GM19438 (cell line): Measurements from ENCODE around the gene NQO2.
"Not testable (repeated sequence)": the region's sequence is repeated elsewhere in the genome, so short reads cannot be mapped to it uniquely, and the experiment has no call there.

Source experiments
- ATAC-seq: cut with Tn5 transposase; IDR thresholded peaks from one replicate; pipeline ENCODE4 v1.9.1; 2021; ENCODE audit warnings: low read depth; ENCODE audit not compliant: unreplicated experiment

Gene NQO2

DNA sequence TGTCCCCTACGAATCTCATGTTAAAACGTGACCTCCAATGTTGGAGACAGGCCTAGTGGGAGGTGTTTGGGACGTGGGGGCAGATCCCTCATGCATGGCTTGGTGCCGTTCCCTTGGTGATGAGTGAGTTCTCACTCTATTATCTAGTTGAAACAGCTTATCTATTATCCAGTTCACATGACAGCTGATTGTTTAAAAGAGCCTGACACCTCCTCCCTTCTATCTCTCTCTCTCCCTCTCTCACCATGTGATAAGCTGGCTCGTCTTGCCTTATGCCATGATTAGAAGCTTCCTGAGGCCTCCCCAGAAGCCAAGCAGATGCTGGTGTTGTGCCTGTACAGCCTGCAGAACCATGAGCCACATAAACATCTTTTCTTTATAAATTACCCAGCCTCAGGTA is 35.7 kb downstream of the NQO2 start:
- ATAC-seq, result no peak

DNA sequence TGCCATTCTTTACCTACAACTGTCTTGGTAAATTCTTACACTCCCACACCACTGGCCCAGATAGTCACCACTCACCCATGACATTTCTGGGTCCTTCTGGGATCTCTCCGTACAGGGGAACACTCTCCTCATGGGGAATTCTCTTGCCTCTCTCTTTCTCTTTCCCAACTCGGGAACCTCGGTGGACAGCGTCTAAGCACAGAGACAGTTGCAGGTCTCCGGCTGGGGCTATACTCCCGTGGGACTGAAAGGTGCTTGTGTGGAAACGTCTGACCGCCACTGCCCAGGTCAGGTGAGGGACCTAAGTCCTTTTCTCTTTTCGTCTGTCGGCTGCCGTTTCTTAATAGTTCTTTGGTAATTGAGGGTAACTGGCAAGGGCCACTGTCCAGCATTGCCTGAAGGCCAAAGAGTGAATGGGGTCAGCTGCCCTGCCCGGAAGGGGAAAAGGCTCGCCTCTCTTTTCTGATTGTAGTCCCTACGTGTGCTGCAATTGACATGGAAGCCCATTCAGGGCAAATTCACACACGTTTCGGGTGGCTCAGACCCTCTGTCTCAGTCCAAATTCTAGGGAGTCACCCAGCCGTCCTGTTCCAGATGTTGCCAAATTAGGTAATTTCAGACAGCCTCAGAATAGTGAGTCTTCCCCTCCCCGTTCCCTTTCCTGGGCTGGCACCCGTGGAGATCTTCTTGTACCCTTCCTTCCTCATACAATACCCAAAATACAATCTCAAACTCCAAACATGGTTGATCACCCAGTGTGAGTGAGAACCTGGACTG is 37.4 kb downstream of the NQO2 start:
- ATAC-seq, result no peak

DNA sequence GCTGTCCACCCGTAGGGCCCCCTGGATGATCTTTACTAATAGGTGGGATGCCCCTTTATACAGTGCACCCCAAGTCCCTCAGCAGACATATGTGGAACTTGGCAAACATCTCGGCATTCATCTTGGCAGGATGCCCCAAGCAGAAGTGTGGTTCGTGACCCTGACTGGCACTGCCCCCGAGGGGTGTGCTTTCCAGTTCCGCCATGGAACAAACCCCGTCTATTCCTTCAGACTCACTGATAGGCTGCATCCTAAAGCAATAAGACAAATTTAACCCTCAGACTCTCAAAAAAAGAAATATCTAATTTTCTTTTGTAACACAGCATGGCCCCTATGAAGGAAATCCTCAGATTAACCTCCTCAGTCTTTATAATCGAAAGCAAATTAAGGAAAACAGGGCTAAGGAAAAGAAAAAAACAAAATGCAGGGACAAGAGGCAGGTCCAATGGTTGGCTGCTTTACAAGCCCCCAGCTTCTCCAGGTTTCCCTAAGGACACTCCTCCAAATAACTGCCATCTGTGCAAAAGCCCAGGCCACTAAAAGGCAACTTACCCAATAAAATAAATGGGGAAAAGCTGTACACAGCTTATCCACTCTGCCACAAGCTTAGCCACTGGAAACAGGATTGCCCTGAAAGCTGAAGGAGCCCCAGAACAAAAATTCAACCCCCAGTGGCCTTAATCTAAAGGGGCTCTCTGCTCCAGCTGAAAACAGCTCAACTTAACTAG is 38.1 kb downstream of the NQO2 start:
- ATAC-seq, result no peak

DNA sequence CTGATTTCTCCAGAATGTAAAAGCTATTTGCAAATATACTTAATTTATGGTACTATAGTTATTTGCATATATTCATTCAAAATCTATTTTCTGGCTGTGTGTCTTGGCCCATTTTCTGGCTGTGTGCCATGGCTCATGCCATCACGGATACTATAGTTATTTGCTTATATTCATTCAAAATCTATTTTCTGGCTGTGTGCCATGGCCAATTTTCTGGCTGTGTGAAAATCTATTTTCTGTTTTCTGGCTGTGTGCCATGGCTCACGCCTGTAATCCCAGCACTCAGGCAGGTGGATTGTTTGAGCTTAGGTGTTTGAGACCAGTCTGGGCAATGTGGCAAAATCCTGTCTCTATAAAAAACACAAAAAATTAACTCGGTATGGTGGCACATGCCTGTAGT is 39.7 kb downstream of the NQO2 start:
- no peak for ATAC-seq

DNA sequence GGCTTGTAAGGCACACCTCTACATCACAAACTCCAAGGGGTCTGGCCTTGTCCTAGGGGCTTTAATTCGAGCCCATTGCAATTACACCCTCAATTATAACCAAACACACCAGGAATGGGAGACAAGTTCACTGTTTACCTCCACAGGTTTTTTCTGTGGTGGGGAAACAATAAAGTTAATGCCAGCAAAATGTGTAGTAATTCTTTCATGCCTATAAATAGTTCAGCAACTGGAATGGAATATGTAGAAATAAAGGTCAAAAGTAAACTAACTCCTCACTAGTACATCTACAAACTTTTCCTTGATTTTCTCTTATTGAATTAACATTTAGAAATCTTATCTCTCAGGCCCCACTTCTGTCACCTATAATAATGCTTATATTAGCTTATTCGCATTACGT is 41.5 kb downstream of the NQO2 start:
- no peak for ATAC-seq

DNA sequence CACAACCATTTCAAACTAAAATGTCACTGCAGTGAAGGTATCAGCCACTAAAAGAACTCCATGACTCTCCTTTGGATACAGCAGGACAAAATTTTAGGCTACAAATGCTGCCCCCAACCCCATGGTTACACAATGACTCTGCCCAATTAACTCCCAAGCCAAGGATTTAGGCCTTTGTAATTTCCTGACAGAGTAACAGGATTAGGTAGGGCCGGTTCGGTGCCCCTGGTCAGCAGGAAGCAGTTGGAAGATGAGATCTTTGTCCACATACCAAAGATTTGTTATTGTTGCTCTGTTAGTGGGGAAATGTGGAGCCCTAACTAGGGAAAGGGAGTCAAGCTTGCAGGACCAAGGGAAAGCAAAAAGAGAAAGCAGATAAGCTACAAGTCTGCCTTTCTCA is 41.9 kb downstream of the NQO2 start:
- ATAC-seq, result no peak

DNA sequence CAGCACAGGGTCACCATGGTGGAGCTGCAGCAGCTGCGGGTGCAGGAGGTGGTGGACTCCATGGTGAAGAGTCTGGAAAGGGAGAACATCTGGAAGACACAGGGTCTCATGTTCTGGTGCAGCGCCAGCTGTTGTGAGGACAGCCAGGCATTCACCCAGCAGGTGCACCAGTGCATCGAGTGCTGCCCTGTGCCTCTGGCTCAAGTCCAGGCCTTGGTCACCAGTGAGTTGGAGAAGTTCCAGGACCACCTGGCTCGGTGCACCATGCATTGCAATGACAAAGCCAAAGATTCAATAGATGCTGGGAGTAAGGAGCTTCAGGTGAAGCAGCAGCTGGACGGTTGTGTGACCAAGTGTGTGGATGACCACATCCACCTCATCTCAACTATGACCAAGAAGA is 45.7 kb downstream of the NQO2 start:
- no peak for ATAC-seq

DNA sequence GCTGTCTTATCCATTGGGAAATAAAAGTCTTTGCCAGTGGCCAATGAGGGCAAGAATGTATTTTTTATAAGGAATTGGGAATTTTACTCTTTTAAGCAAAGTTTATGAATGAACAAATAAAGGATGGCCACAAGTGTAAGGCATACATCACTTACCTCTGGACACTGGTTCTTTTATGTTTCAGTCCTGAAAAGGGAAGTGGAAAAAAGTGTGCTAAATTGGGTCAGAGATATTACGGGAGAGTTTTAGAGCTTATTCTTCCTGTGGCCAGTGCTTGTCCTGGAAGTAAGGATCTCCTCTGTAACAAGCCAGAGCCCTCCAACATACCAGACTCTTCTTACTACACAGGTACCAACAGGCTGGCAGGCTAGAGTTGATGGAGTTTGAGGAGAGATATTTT is 46.1 kb downstream of the NQO2 start:
- no peak for ATAC-seq

DNA sequence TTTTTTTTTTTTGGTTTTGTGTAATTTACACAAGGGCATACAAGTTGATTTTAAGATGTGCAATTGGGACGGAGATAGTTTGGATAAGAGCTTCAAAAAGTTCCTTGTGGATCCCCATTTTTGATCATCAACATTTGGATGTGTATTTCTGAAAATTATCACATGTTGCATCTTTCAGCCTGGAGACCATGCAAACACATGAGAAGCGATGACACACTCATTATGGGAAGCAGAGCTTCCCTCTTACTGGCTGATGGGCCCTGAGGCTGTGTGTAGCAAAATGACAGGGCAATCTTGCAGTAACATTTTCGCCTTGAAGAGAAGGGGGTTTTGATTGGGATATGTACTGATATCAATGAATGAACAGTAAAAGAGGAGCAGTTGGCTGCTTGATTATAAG is 46.6 kb downstream of the NQO2 start:
- no peak for ATAC-seq

DNA sequence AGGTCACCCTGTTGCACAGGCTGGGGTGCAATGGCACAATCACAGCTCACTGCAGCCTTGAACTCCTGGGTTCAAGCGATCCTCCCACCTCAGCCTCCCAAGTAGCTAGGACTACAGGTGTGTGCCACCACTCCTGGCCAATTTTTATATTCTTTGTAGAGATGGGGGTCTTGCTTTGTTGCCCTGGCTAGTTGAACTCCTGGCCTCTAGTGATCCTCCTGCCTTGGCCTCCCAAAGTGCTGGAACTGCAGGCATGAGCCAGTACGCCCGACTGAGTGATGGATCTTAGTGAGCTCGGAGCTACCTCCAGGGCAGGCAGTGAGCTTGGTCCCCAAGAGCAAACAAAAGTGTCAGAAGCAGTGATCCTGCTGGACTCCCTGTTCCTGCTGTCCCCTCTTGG is 48.3 kb downstream of the NQO2 start:
- not testable (repeated sequence) for ATAC-seq

DNA sequence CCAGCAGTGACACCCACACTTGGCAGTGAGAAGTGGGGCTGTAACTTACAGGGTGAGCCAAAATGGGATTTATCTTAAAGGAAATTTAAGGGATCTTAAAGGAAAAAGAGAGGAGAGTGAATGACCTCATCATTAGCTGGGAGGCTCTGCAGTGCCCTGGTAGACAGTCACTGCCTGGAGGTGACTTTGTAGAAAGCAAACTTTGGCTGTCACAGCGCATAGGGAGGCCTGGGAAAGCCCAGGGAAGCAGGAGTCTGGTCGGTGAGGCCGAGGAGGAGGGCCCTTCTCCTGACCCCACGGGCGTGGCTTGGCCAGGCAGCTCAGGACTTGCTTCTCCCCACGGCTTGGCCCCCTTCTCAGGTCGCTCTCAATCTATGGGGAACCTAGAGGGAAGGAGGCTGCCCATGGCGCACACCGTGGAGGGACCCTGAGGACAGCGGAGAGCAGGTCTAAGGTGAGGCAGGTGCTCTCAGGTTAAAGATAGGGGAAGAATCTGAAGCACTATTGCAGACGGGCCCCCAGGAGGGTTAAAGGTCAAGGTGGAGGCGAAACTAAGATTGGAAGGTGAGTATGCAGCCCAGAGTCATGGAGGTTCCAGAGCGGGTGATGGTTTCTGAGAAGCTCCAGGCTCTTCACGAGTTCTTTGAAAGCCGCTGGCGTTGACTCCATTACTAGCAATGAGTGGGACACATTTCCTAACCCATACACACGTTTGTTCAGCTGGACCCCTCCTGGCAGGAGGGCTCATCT is 53.0 kb downstream of the NQO2 start:
- ATAC-seq, result no peak

DNA sequence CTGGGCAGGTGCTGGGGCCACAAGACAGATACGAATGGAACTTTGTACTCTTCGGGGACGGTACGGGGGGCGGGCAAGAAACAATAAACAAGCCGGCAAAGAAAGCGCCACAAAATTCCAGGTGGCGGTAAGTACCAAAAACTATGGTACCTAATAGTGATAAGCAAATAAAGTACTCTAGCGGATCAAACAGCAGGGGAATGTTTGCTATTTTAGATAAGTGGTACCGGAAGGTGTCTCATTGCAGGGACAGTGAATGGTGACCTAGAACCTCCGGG is 53.5 kb downstream of the NQO2 start:
- ATAC-seq, result no peak

DNA sequence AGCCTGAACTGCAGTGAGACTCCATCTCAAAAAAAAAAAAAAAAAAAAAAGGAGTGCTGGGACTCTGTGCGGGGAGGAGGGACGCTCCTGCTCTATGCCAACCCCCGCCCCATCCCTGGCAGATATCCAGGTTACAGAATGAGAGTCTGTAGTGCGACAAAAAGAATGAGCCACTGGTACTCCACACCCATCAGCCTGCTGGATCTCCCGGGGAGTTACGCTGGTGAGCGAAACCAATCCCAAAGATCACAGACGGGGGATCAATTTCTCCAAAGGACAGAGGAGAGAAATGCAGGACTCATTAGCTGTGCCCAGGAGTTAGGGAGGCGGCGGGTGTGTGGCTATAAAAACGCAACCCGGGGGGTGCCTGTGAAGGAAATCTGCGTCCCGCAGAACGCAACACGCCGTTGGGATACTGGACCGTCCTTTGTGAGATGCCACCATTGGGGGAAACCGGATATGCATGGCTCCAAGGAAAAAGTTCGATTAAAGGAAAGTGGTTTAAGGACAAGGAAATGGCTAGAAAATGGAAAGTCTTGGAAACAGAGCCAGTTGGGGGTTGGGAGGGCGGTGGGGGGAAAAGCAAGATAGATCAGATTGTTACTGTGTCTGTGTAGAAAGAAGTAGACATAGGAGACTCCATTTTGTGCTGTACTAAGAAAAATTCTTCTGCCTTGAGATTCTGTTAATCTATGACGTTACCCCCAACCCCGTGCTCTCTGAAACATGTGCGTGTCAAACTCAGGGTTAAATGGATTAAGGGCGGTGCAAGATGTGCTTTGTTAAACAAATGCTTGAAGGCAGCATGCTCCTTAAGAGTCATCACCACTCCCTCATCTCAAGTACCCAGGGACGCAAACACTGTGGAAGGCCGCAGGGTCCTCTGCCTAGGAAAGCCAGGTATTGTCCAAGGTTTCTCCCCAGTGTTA is 54.8 kb downstream of the NQO2 start:
- not testable (repeated sequence) for ATAC-seq

DNA sequence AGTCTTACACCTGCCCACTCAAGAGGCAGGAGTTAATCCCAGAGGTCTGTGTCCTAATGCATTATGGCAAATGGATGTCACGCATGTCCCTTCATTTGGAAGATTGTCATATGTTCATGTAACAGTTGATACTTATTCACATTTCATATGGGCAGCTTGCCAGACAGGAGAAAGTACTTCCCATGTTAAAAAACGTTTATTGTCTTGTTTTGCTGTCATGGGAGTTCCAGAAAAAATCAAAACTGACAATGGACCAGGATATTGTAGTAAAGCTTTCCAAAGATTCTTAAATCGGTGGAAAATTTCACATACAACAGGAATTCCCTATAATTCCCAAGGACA is 55.4 kb downstream of the NQO2 start:
- ATAC-seq, result not testable (repeated sequence)

DNA sequence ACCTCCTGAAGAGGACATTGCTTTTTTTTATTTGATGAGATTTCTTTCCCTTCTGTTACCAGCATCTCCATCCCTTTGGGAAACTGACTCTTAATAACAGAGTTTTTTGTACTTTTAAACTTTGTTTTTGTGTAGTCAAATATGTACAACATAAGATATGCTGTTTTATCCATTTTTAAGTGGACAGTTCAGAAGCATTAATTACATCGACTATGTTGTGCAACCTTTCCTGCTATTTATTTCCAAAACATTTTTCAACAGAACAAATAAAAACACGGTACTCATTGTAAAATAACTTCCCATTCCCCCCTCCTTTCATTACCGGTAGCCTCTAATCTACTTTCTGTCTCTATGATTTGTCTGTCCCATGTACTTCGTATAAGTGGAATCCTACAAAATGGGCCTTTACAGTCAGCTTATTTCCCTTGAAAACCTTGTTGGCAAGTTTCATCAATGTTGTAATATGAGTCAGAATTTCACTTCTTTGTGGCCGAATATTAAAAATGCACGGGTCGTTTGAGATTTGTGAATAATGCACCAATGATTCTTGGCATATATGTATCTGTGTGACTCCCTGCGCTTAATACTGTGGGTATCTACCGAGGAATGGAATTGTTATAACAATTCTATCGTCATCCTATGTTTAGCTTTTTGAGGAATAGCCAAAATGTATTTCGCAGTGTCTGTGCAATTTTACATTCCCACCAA is 57.5 kb downstream of the NQO2 start:
- ATAC-seq, result no peak

DNA sequence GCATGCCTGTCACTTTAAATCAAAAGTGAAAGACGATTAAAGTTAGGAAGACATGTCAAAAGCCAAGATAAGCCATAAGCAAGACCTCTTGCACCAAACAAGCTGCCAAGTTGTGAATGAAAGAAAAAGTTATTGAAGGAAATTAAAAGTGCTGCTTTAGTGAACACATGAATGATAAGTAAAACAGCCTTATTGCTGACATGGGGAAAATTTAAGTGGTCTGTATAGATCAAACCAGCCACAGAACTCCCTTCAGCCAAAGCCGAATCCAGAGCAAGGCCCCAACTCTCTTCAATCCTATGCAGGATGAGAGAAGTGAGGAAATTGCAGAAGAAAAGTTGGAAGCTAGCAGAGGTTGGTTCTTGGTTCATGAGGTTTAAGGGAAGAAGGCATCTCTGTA is 59.3 kb downstream of the NQO2 start:
- ATAC-seq, result no peak

DNA sequence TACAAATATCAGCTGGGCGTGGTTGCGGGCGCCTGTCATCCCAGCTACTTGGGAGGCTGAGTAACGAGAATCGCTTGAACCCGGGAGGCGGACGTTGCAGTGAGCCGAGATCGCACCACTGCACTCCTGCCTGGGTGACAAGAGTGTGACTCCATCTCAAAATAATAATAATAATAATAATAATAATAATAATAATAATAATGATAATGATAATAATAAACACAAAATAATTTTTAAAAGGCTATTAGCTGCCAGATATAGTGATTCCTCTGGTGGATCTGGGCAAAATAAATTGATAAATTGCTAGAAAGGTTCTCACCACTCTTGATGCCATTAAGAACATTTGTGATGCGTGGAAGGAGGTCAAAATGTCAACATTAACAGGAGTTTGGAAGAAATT is 60.4 kb downstream of the NQO2 start:
- ATAC-seq, result not testable (repeated sequence)

DNA sequence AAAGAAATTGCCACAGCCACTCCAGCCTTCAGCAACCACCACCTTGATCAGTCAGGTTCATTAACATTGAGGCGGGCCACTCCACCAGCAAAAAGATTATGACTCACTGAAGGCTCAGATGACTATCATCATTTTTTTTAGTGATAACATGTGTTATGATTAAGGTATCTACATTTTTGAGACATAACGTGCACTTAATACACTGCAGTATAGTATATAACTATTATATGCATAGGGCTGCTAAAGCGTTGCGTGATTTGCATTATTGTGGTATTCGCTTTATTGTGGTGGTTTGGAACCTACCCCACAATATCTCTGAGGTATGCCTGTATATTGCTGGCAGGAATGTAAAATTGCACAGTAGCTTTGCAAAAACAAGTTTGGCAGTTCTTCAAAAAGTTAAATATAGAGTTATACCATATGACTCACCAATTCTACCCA is 61.8 kb downstream of the NQO2 start:
- no peak for ATAC-seq

DNA sequence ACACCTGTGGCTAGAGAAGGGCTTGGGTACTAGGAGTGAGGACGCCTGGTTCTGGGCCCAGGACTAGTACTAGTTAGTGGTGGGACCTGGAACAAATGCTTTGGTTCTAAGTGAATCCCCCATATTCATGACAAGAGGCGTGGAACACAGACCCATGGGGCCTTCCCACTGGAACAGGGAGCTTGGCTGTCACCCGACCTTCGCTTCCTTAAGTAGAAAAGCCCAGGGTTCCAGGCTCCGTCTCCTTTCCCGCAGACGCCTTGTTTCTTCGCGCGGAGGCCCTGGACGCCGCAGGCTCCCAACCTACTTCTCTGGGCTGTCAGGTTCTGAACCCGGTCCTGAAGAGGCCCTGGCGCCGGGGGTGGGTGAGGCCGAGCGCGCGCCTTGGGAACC is 63.6 kb downstream of the NQO2 start:
- ATAC-seq, result not testable (repeated sequence)
